ENCODE measurements around the gene CDHR2. TPM values are rescaled to one million over a fixed set of nuclear protein-coding genes. Genes with fewer than 3 reads are reported as not detected.

The CDHR2 gene
- total RNA-seq, 2 donors from 2014 or later: 0.37 to 0.89 TPM

DNA sequence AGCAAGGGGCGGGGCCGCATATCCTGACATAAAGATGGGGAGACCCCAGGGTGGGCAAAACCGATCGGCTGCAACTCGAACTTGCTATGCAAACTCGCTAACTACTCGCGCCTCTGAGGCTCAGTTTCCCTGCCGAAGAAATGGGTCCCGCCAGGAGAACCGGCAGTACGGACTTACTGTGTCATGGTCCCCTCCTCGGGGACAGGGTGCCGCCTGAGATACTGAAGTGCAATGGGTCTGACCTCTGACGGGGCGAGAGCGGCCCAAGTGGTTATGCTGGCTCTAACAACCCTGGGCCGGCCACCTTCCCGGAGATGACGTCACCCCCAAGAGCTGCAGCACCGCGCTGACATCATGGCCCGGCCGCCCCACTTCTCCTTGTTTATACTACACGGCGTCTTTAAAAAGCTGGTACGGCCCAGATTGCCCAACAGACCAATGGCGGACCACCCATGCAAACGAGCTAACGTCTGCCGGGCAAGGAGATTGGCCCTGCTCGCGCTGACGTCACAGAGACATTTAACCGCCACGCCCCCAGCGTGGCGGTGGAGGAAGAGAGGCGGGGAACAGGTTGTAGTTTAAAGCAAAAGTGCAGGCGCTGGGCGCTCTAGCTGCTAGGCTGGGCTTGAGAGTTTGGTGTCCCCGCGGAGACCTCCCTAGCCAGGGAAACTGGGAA is 11.4 kb upstream of the CDHR2 start:
- no peaks in the 10 kb centered on the region for H3K27me3 ChIP-seq (ENCODE audit: control insufficient read depth, insufficient read depth, low read length, poor library complexity, severe bottlenecking)
- peak; percentile 99 for DNase-seq
- H3K36me3 ChIP-seq (ENCODE audit: control insufficient read depth, insufficient read depth, low read length): peaks cover 26% of the 10 kb centered on the region
- no peaks in the 10 kb centered on the region for H3K9me3 Mint-ChIP-seq
- H3K4me1 Mint-ChIP-seq: peaks cover 39% of the 10 kb centered on the region
- H3K27me3 Mint-ChIP-seq (ENCODE audit: insufficient read depth): no peaks in the 10 kb centered on the region
- H3K9ac ChIP-seq (ENCODE audit: extremely low read depth, low read length, poor library complexity, severe bottlenecking): peak overlapping the region; percentile 100
- peaks cover 22% of the 10 kb centered on the region for H3K4me1 ChIP-seq (ENCODE audit: control insufficient read depth, insufficient read depth, low read length)
- peaks cover 17% of the 10 kb centered on the region for H3K36me3 Mint-ChIP-seq (ENCODE audit: low read depth)
- H3K4me3 ChIP-seq (ENCODE audit: low read length): peak overlapping the region; percentile 99
- TF ChIP-seq, protein P1, sequence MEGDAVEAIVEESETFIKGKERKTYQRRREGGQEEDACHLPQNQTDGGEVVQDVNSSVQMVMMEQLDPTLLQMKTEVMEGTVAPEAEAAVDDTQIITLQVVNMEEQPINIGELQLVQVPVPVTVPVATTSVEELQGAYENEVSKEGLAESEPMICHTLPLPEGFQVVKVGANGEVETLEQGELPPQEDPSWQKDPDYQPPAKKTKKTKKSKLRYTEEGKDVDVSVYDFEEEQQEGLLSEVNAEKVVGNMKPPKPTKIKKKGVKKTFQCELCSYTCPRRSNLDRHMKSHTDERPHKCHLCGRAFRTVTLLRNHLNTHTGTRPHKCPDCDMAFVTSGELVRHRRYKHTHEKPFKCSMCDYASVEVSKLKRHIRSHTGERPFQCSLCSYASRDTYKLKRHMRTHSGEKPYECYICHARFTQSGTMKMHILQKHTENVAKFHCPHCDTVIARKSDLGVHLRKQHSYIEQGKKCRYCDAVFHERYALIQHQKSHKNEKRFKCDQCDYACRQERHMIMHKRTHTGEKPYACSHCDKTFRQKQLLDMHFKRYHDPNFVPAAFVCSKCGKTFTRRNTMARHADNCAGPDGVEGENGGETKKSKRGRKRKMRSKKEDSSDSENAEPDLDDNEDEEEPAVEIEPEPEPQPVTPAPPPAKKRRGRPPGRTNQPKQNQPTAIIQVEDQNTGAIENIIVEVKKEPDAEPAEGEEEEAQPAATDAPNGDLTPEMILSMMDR (conservative IDR thresholded peaks at IDR 0.05): no peak
- peak overlapping the region; percentile 99 for H3K27ac Mint-ChIP-seq
- WGBS, 2 experiments (ENCODE audit: insufficient coverage in 1 of 2, insufficient read length in 1 of 2): 0 to 1% methylated on average over 33 to 43 of the region's 43 CpGs
- peak overlapping the region; percentile 96 for H3K4me3 Mint-ChIP-seq
- peak overlapping the region; percentile 100 for H3K27ac ChIP-seq (ENCODE audit: low read depth, low read length)
- no peaks in the 10 kb centered on the region for H3K9me3 ChIP-seq (ENCODE audit: control insufficient read depth, low read length)

DNA sequence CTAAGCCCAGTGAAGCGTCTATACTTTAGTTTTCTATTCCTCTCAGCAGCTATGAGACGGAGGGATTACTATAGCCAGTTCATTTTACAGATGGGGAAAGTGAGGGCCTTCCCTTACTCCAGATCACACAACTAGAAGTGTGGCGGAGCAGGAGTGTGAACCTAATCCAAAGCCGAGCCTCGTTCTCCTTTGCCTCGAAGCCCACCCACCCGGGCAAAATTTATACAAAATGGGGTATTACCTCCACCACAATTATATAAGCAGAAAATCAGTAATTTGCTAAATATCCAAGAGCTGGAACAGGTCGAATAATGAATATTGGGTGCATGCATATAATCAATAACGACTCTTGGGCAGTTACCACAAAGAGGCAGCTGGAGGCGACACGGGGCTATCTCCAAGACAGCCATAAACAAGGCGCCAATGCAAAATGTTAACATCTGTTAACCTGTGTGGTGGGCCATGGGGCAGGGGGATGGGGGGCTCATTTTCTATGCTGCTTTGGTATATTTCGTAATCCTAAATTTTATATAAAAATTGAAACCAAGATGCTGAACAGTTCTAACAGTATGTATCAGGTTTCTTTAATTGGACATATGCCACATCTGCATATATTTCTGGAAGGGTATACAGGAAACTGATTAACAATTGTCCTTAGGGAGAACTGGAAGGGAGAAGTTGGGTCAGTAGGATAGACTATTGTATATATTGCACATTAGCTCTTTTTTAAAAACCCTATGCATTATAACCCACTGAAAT is 10.7 kb upstream of the CDHR2 start:
- Histone ChIP-seq H3K27me3 (ENCODE audit: control insufficient read depth, insufficient read depth, low read length, poor library complexity, severe bottlenecking) (no peaks in the 10 kb centered on the region), H3K36me3 (ENCODE audit: control insufficient read depth, insufficient read depth, low read length) (peaks cover 19% of the 10 kb centered on the region), H3K4me3 (ENCODE audit: low read length) (peak overlapping the region; percentile 99), H3K9me3 (ENCODE audit: control insufficient read depth, low read length) (no peaks in the 10 kb centered on the region), H3K4me1 (ENCODE audit: control insufficient read depth, insufficient read depth, low read length) (peaks cover 17% of the 10 kb centered on the region), H3K27ac (ENCODE audit: low read depth, low read length) (peak overlapping the region; percentile 32), H3K9ac (ENCODE audit: extremely low read depth, low read length, poor library complexity, severe bottlenecking) (peak overlapping the region; percentile 100)
- Mint-ChIP-seq H3K27me3 (ENCODE audit: insufficient read depth) (no peaks in the 10 kb centered on the region), H3K4me3 (peak overlapping the region; percentile 96), H3K27ac (peak overlapping the region; percentile 99), H3K36me3 (ENCODE audit: low read depth) (peaks cover 13% of the 10 kb centered on the region), H3K4me1 (peaks cover 39% of the 10 kb centered on the region), H3K9me3 (no peaks in the 10 kb centered on the region)
- peak; percentile 70 for DNase-seq
- TF ChIP-seq, protein P1 (conservative IDR thresholded peaks at IDR 0.05): peak; percentile 56
- 37 to 50% methylated on average over 2 to 13 of the region's 13 CpGs for WGBS, 2 experiments (ENCODE audit: insufficient coverage in 1 of 2, insufficient read length in 1 of 2)

DNA sequence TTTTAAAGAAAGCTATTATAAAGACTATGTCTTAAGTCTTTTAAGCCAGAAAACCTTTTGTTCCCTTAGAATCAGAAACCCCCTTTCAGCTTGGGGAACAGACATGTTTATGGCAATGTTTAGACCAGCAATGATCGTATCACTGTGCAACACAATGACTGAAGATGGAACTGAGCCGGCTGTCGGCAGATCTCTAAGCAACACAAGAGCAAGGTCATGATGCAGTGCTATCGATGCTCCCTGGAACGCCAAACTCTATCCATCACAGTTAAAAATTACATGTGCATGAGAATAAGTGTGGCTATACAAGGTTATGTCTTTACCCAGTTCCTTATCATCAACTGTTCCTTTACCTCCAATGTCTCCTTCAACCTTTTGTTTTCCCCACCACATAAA is 10.2 kb upstream of the CDHR2 start:
- no peak for DNase-seq
- Mint-ChIP-seq H3K36me3 (ENCODE audit: low read depth) (peaks cover 11% of the 10 kb centered on the region), H3K4me3 (no peak overlapping the region), H3K9me3 (no peaks in the 10 kb centered on the region), H3K4me1 (peaks cover 42% of the 10 kb centered on the region), H3K27me3 (ENCODE audit: insufficient read depth) (no peaks in the 10 kb centered on the region), H3K27ac (no peak overlapping the region)
- Histone ChIP-seq H3K4me1 (ENCODE audit: control insufficient read depth, insufficient read depth, low read length) (peaks cover 17% of the 10 kb centered on the region), H3K36me3 (ENCODE audit: control insufficient read depth, insufficient read depth, low read length) (peaks cover 14% of the 10 kb centered on the region), H3K27me3 (ENCODE audit: control insufficient read depth, insufficient read depth, low read length, poor library complexity, severe bottlenecking) (no peaks in the 10 kb centered on the region), H3K4me3 (ENCODE audit: low read length) (no peak overlapping the region), H3K9ac (ENCODE audit: extremely low read depth, low read length, poor library complexity, severe bottlenecking) (no peak overlapping the region), H3K27ac (ENCODE audit: low read depth, low read length) (no peak overlapping the region), H3K9me3 (ENCODE audit: control insufficient read depth, low read length) (no peaks in the 10 kb centered on the region)
- 91 to 92% methylated on average over 4 to 5 of the region's 5 CpGs for WGBS, 2 experiments (ENCODE audit: insufficient coverage in 1 of 2, insufficient read length in 1 of 2)
- TF ChIP-seq, protein P1 (conservative IDR thresholded peaks at IDR 0.05): no peak

Data from endodermal cell (in vitro differentiated cells).